ENCODE data around the gene SQOR.

DNA sequence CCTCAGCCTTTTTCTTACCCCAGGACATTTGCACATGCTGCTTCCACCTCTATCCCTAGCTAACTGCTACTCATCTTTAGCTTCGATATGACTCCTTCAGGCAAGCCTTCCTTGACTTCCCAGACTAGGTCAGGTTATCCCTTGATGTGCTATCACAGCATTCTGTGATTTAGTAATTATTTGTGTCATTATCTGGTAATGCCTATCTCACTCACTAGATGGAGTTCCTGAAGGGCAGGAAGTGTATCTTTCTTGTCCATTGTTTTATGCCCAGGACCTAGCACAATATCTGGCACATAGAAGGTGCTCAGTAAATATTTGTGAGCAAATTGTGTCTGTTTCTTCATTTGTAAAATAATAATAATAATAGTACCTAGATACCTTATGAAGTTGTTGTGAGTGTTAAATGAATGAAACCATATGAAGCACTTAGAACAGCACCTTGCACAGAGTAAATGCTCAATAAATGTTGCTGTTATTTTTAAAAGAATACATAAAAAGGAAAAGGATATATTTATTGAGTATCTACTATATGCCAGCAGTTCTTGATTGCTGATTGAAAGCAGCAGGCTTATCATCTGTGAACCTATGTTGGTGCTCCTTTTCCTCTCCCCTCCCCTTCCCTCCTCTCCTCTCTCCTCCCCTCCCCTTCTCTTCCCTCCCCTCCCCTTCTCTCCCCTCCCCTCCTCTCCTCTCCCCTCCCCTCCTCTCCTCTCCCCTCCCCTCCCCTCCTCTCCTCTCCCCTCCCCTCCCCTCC lies 31.5 kb downstream of the SQOR start:
- TF ChIP-seq MAX (IDR thresholded peaks at IDR 0.05): no peak
- TF ChIP-seq EP300 (IDR thresholded peaks at IDR 0.05; ENCODE audit: borderline replicate concordance): no peak
- TF ChIP-seq RAD21 (IDR thresholded peaks at IDR 0.05; ENCODE audit: low read depth): no peak
- no peak for TF ChIP-seq FOXM1 (IDR thresholded peaks at IDR 0.05; ENCODE audit: borderline replicate concordance, low read depth)
- TF ChIP-seq TAF1 (IDR thresholded peaks at IDR 0.05; ENCODE audit: low read depth): no peak
- no peak for TF ChIP-seq CEBPB (IDR thresholded peaks at IDR 0.05)
- TF ChIP-seq NFIC (IDR thresholded peaks at IDR 0.05): no peak
- TF ChIP-seq CREB1 (IDR thresholded peaks at IDR 0.05; ENCODE audit: low read depth): no peak
- no peak for TF ChIP-seq REST (IDR thresholded peaks at IDR 0.05; ENCODE audit: low read depth)
- TF ChIP-seq, protein P1, sequence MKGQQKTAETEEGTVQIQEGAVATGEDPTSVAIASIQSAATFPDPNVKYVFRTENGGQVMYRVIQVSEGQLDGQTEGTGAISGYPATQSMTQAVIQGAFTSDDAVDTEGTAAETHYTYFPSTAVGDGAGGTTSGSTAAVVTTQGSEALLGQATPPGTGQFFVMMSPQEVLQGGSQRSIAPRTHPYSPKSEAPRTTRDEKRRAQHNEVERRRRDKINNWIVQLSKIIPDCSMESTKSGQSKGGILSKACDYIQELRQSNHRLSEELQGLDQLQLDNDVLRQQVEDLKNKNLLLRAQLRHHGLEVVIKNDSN (IDR thresholded peaks at IDR 0.05): no peak
- TF ChIP-seq TCF12 (IDR thresholded peaks at IDR 0.05; ENCODE audit: low read depth): no peak
- no peak for TF ChIP-seq TEAD4 (IDR thresholded peaks at IDR 0.05)

All from Ishikawa (cell line).